HCT116 (cell line): Measurements from ENCODE around the gene MAPKAP1. TPM values are rescaled to one million over a fixed set of nuclear protein-coding genes. Genes with fewer than 3 reads are reported as not detected.

Experiments used
- ATAC-seq: fragments of 200-7000 bp; cut with Tn5 transposase; 2 replicates; pipeline ENCODE4 v1.9.1; 2020; ENCODE audit warnings: mild to moderate bottlenecking, moderate library complexity
- BruUV-seq: library from RNA; stranded (reverse); fragments of 400-500 nt; replicated peaks from 2 replicates; lab custom pipeline; 2021; lab: Mats Ljungman, UMichigan
- CTCF ChIA-PET: fragments of 300-600 bp; sonication (Branson Sonifier 250); formaldehyde crosslinking; loops from one replicate; lab custom pipeline; 2021; ENCODE audit warnings: antibody characterized with exemption; lab: Charles Lee
- POLR2A ChIA-PET: fragments of 300-600, 350-600 bp; sonication (Branson Sonifier 250); formaldehyde crosslinking; loops from one replicate; lab custom pipeline; 2021; ENCODE audit warnings: antibody characterized with exemption; lab: Charles Lee
- RAD21 ChIA-PET, 2 experiments: fragments of 300-600 bp; sonication (Branson Sonifier 250); formaldehyde crosslinking; loops; one replicate each; lab custom pipeline; 2023; ENCODE audit warnings: low total read pairs in 2 of 2; ENCODE audit not compliant: uncharacterized antibody in 2 of 2, unreplicated experiment in 2 of 2, low non-redundant PET in 1 of 2; lab: Charles Lee
- DNase-seq: peaks from one replicate; pipeline ENCODE4 v3.0.0-alpha.2; 2010; ENCODE audit warnings: low read depth, low spot score
- H2AFZ ChIP-seq: fragments of 200-600 bp; shearing (Covaris generic), sonication (generic); 2 replicates; pipeline ENCODE4 v1.6.1; 2017; ENCODE audit warnings: low read depth, mixed run types, mixed read lengths, antibody characterized with exemption, low read length; ENCODE audit not compliant: poor library complexity, severe bottlenecking
- H3K27ac ChIP-seq: 2 replicates; pipeline ENCODE4 v1.5.1; 2012; ENCODE audit warnings: low read depth, low read length
- H3K27me3 ChIP-seq: fragments of 200-600 bp; sonication (generic); 2 replicates; pipeline ENCODE4 v1.6.1; 2016; ENCODE audit warnings: mixed run types, low read length, mixed read lengths; ENCODE audit not compliant: insufficient read depth
- H3K36me3 ChIP-seq, 2 experiments: fragments of 200-500 bp in 1 of 2; fragments of 200-600 bp in 1 of 2; sonication (Bioruptor generic) in 1 of 2; sonication (generic) in 1 of 2; 2 replicates each; pipeline versions ENCODE4 v1.5.1 to v1.6.1; 2014 to 2016; ENCODE audit warnings: low read length in 2 of 2, inconsistent platforms in 1 of 2, mixed read lengths in 1 of 2, mixed run types in 1 of 2; ENCODE audit not compliant: insufficient read depth in 2 of 2, control insufficient read depth in 1 of 2
- H3K4me1 ChIP-seq, 2 experiments: fragments of 200-600 bp in 1 of 2; sonication (generic) in 1 of 2; 2 replicates each; pipeline versions ENCODE4 v1.5.1 to v1.6.1; 2012 to 2017; ENCODE audit warnings: low read length in 2 of 2, inconsistent platforms in 1 of 2, mild to moderate bottlenecking in 1 of 2, mixed read lengths in 1 of 2, mixed run types in 1 of 2, moderate library complexity in 1 of 2; ENCODE audit not compliant: insufficient read depth in 2 of 2, control insufficient read depth in 1 of 2
- H3K4me2 ChIP-seq: fragments of 200-600 bp; sonication (generic); 2 replicates; pipeline ENCODE4 v1.6.1; 2017; ENCODE audit warnings: mixed run types, low read length, mixed read lengths
- H3K4me3 ChIP-seq, 2 experiments: fragments of 200-600 bp in 1 of 2; sonication (generic) in 1 of 2; replicated peaks in 1 of 2; 2 replicates each; pipeline ENCODE4 v1.5.1; 2011 to 2016; ENCODE audit warnings: low read length in 2 of 2, control low read depth in 1 of 2, low read depth in 1 of 2, mild to moderate bottlenecking in 1 of 2, mixed read lengths in 1 of 2, mixed run types in 1 of 2
- H3K79me2 ChIP-seq: fragments of 200-600 bp; sonication (generic); 2 replicates; pipeline ENCODE4 v1.6.1; 2017; ENCODE audit warnings: mild to moderate bottlenecking, mixed run types, low read length, moderate library complexity, mixed read lengths; ENCODE audit not compliant: insufficient read depth
- H3K9ac ChIP-seq: fragments of 200-600 bp; sonication (generic); 2 replicates; pipeline ENCODE4 v1.6.1; 2016; ENCODE audit warnings: low read length, mixed read lengths
- H3K9me2 ChIP-seq: fragments of 200-600 bp; sonication (generic), shearing (Covaris generic); 2 replicates; pipeline ENCODE4 v1.6.1; 2017; ENCODE audit warnings: mixed run types, mild to moderate bottlenecking, moderate library complexity; ENCODE audit not compliant: insufficient read depth
- H3K9me3 ChIP-seq, 2 experiments: fragments of 200-500 bp in 1 of 2; fragments of 200-600 bp in 1 of 2; sonication (Bioruptor generic) in 1 of 2; sonication (generic) in 1 of 2; 2 replicates each; pipeline ENCODE4 v1.6.1; 2014 to 2017; ENCODE audit warnings: low read length in 2 of 2, mixed read lengths in 2 of 2, inconsistent platforms in 1 of 2, low read depth in 1 of 2, mild to moderate bottlenecking in 1 of 2, mixed run types in 1 of 2, moderate library complexity in 1 of 2; ENCODE audit not compliant: control insufficient read depth in 1 of 2, insufficient read depth in 1 of 2
- H4K20me1 ChIP-seq: fragments of 200-600 bp; sonication (generic), shearing (Covaris generic); 2 replicates; pipeline ENCODE4 v1.6.1; 2017; ENCODE audit warnings: mixed run types, mild to moderate bottlenecking, moderate library complexity; ENCODE audit not compliant: insufficient read depth
- CBX3 ChIP-seq: IDR thresholded peaks from 2 replicates; pipeline ENCODE4 v1.6.1; 2012; ENCODE audit warnings: low read depth
- CEBPB ChIP-seq: IDR thresholded peaks from 2 replicates; pipeline ENCODE4 v1.6.1; 2012; ENCODE audit warnings: low read depth
- EGR1 ChIP-seq: IDR thresholded peaks from 2 replicates; pipeline ENCODE4 v1.6.1; 2012; ENCODE audit warnings: low read depth
- ELF1 ChIP-seq: IDR thresholded peaks from 2 replicates; pipeline ENCODE4 v1.6.1; 2012; ENCODE audit warnings: low read depth, borderline replicate concordance
- EZH2phosphoT487 ChIP-seq: fragments of 200-600 bp; IDR thresholded peaks from 2 replicates; pipeline ENCODE4 v1.6.1; 2018; ENCODE audit warnings: antibody characterized with exemption, borderline replicate concordance
- FOSL1 ChIP-seq: IDR thresholded peaks from 2 replicates; pipeline ENCODE4 v1.6.1; 2012; ENCODE audit warnings: low read depth
- JUND ChIP-seq: IDR thresholded peaks from 2 replicates; pipeline ENCODE4 v1.6.1; 2012
- POLR2A ChIP-seq: IDR thresholded peaks from 2 replicates; pipeline ENCODE4 v1.7.0; 2011; ENCODE audit warnings: borderline replicate concordance; ENCODE audit not compliant: insufficient read depth, insufficient read length; ENCODE audit errors: extremely low read depth
- SIN3A ChIP-seq: IDR thresholded peaks from 2 replicates; pipeline ENCODE4 v1.6.1; 2012; ENCODE audit warnings: low read depth
- TCF7L2 ChIP-seq: IDR thresholded peaks from 2 replicates; pipeline ENCODE4 v1.7.0; 2011; ENCODE audit warnings: borderline replicate concordance, inconsistent platforms; ENCODE audit not compliant: insufficient read depth, insufficient read length; ENCODE audit errors: extremely low read depth
- YY1 ChIP-seq: IDR thresholded peaks from 2 replicates; pipeline ENCODE4 v1.6.1; 2011; ENCODE audit warnings: low read length, low read depth, moderate library complexity, mild to moderate bottlenecking; ENCODE audit not compliant: insufficient replicate concordance; ENCODE audit errors: extremely low read depth
- ZFX ChIP-seq: fragments of 450-650 bp; IDR thresholded peaks from 2 replicates; pipeline ENCODE4 v1.6.1; 2017
- ZNF274 ChIP-seq: fragments of 200-500 bp; sonication (Bioruptor generic); IDR thresholded peaks from 2 replicates; pipeline ENCODE4 v1.6.1; 2014; ENCODE audit warnings: mild to moderate bottlenecking, low read depth, low read length, inconsistent platforms
- intact Hi-C: fragments of 100-400 bp; cut with micrococcal nuclease; formaldehyde crosslinking; loops from 2 replicates; pipeline ENCODE4 v1.10.0; 2022
- total RNA-seq: library from RNA; stranded (reverse); gene quantifications from one replicate; pipeline ENCODE4 v1.2.1, GENCODE V29; 2021; ENCODE audit not compliant: unreplicated experiment
- TF ChIP-seq, protein P1 (sequence below): IDR thresholded peaks from 2 replicates; pipeline ENCODE4 v1.6.1; 2012
- TF ChIP-seq, protein P2 (sequence below): IDR thresholded peaks from 2 replicates; pipeline ENCODE4 v1.6.1; 2012
- TF ChIP-seq, protein P3 (sequence below): IDR thresholded peaks from 2 replicates; pipeline ENCODE4 v1.6.1; 2011; ENCODE audit warnings: mild to moderate bottlenecking, low read length, moderate library complexity; ENCODE audit not compliant: insufficient replicate concordance; ENCODE audit errors: extremely low read depth
- TF ChIP-seq, protein P4 (sequence below), 3 experiments: fragments of 200-600 bp in 1 of 3; sonication (generic) in 1 of 3; IDR thresholded peaks in 2 of 3; conservative IDR thresholded peaks in 1 of 3; 2 replicates each; pipeline ENCODE4 v1.5.1; 2012 to 2017; ENCODE audit warnings: low read depth in 2 of 3, low read length in 2 of 3, antibody characterized with exemption in 1 of 3, borderline replicate concordance in 1 of 3, control low read depth in 1 of 3, mild to moderate bottlenecking in 1 of 3, mixed read lengths in 1 of 3, mixed run types in 1 of 3, moderate library complexity in 1 of 3; ENCODE audit not compliant: insufficient read depth in 1 of 3
- TF ChIP-seq, protein P5 (sequence below): IDR thresholded peaks from 2 replicates; pipeline ENCODE4 v1.6.1; 2012; ENCODE audit warnings: low read depth

MAPKAP1 gene
- total RNA-seq, 1 experiment from 2014 or later, result 72.5 TPM

DNA sequence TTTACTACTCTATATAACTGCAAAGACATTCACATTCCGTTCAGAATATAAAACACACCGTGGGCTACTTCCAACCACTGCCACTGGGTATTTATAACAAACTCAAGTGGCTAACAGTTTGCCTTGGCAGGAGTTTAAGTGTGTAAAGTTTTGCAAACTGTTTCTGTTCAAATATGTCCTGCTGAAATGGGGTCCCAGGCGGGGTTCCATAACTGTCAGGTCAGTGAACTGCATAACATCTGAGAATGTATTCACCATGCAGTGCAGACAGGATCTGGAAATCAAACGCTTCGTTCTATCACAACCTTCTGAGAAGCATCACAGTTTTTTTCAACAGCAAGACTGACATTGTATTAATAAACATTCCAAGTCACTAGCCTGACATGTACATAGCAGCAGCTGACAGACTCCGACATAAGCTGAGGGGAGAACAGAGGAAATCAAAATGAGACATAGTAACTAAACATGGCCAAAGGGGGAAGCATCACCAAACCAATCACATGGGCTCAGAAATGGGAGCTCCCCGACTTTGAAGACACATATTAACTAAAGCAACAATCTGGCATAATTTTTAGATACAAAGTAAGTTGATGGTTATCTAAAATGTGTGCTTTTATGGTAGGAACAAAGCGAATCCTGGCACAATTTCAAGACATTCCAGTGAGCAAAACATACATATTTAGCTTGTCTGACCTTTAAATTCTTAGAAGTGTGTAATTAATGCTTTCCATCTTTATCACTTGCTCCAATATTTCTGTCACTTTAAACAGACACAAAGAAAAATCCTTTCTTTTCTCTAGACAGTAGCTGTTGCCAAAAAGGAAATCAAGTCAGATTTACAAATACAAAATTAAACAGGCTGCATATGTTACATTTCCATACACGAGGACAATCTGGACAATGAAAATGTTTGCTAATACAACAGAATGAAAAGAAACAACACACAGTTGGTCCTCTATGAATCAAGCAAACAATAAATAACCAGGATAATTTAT is 156.8 kb downstream of the MAPKAP1 start:
- no peak overlapping the region for H3K4me3 ChIP-seq
- no peak overlapping the region for H3K27ac ChIP-seq
- H3K27me3 ChIP-seq, result no peaks in the 10 kb centered on the region
- H3K9ac ChIP-seq, result no peak overlapping the region
- POLR2A ChIA-PET, result no interaction called here
- no peaks in the 10 kb centered on the region for H4K20me1 ChIP-seq
- no peaks in the 10 kb centered on the region for H3K36me3 ChIP-seq
- no TSS peak for BruUV-seq
- CTCF ChIA-PET, result interaction anchor here (1.4 kb wide), 2 partner anchors 9 to 14 kb away, joined by 3 to 4 read pairs; no protein-coding TSS in a partner anchor
- ATAC-seq, result no peak
- no peaks in the 10 kb centered on the region for H3K9me2 ChIP-seq
- no peaks in the 10 kb centered on the region for H3K4me1 ChIP-seq
- H3K9me3 ChIP-seq, result no peaks in the 10 kb centered on the region
- no peak for DNase-seq
- peaks cover 4% of the 10 kb centered on the region; the same call in 1 of the 2 replicates for H3K79me2 ChIP-seq
- no peak overlapping the region for H3K4me2 ChIP-seq
- H2AFZ ChIP-seq, result no peak overlapping the region
- intact Hi-C loops, result no loop called here
- RAD21 ChIA-PET, result no interaction called here
- TF ChIP-seq YY1 (no peak), CBX3 (no peak), ZNF274 (no peak), SIN3A (no peak), POLR2A (no peak), ELF1 (no peak), EZH2phosphoT487 (no peak), JUND (no peak), CEBPB (no peak), TCF7L2 (no peak), ZFX (no peak), EGR1 (no peak), FOSL1 (no peak)
- TF ChIP-seq, protein P1, sequence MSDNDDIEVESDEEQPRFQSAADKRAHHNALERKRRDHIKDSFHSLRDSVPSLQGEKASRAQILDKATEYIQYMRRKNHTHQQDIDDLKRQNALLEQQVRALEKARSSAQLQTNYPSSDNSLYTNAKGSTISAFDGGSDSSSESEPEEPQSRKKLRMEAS, result no peak
- TF ChIP-seq, protein P2, sequence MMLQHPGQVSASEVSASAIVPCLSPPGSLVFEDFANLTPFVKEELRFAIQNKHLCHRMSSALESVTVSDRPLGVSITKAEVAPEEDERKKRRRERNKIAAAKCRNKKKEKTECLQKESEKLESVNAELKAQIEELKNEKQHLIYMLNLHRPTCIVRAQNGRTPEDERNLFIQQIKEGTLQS, result no peak
- TF ChIP-seq, protein P3, sequence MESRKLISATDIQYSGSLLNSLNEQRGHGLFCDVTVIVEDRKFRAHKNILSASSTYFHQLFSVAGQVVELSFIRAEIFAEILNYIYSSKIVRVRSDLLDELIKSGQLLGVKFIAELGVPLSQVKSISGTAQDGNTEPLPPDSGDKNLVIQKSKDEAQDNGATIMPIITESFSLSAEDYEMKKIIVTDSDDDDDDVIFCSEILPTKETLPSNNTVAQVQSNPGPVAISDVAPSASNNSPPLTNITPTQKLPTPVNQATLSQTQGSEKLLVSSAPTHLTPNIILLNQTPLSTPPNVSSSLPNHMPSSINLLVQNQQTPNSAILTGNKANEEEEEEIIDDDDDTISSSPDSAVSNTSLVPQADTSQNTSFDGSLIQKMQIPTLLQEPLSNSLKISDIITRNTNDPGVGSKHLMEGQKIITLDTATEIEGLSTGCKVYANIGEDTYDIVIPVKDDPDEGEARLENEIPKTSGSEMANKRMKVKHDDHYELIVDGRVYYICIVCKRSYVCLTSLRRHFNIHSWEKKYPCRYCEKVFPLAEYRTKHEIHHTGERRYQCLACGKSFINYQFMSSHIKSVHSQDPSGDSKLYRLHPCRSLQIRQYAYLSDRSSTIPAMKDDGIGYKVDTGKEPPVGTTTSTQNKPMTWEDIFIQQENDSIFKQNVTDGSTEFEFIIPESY, result no peak
- TF ChIP-seq, protein P4, sequence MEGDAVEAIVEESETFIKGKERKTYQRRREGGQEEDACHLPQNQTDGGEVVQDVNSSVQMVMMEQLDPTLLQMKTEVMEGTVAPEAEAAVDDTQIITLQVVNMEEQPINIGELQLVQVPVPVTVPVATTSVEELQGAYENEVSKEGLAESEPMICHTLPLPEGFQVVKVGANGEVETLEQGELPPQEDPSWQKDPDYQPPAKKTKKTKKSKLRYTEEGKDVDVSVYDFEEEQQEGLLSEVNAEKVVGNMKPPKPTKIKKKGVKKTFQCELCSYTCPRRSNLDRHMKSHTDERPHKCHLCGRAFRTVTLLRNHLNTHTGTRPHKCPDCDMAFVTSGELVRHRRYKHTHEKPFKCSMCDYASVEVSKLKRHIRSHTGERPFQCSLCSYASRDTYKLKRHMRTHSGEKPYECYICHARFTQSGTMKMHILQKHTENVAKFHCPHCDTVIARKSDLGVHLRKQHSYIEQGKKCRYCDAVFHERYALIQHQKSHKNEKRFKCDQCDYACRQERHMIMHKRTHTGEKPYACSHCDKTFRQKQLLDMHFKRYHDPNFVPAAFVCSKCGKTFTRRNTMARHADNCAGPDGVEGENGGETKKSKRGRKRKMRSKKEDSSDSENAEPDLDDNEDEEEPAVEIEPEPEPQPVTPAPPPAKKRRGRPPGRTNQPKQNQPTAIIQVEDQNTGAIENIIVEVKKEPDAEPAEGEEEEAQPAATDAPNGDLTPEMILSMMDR (IDR thresholded peaks at IDR 0.05 in 2 of 3, conservative IDR thresholded peaks at IDR 0.05 in 1 of 3; ENCODE audit: borderline replicate concordance in 1 of 3, insufficient read depth in 1 of 3, low read depth in 2 of 3, low read length in 2 of 3), result no peak
- TF ChIP-seq, protein P5, sequence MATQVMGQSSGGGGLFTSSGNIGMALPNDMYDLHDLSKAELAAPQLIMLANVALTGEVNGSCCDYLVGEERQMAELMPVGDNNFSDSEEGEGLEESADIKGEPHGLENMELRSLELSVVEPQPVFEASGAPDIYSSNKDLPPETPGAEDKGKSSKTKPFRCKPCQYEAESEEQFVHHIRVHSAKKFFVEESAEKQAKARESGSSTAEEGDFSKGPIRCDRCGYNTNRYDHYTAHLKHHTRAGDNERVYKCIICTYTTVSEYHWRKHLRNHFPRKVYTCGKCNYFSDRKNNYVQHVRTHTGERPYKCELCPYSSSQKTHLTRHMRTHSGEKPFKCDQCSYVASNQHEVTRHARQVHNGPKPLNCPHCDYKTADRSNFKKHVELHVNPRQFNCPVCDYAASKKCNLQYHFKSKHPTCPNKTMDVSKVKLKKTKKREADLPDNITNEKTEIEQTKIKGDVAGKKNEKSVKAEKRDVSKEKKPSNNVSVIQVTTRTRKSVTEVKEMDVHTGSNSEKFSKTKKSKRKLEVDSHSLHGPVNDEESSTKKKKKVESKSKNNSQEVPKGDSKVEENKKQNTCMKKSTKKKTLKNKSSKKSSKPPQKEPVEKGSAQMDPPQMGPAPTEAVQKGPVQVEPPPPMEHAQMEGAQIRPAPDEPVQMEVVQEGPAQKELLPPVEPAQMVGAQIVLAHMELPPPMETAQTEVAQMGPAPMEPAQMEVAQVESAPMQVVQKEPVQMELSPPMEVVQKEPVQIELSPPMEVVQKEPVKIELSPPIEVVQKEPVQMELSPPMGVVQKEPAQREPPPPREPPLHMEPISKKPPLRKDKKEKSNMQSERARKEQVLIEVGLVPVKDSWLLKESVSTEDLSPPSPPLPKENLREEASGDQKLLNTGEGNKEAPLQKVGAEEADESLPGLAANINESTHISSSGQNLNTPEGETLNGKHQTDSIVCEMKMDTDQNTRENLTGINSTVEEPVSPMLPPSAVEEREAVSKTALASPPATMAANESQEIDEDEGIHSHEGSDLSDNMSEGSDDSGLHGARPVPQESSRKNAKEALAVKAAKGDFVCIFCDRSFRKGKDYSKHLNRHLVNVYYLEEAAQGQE, result no peak
